Neural progenitor cell (in vitro differentiated cells): ENCODE results near the gene RBFOX1.

Source experiments
- EZH2 ChIP-seq: fragments of 200-600 bp; sonication (generic); IDR thresholded peaks from 2 replicates; pipeline ENCODE4 v1.6.1; 2017; ENCODE audit warnings: antibody characterized with exemption, mild to moderate bottlenecking, moderate library complexity
- EZH2phosphoT487 ChIP-seq: fragments of 200-600 bp; sonication (generic); IDR thresholded peaks from 2 replicates; pipeline ENCODE4 v1.6.1; 2017; ENCODE audit warnings: antibody characterized with exemption
- TF ChIP-seq, protein P1 (sequence below): fragments of 200-600 bp; sonication (generic); IDR thresholded peaks from 2 replicates; pipeline ENCODE4 v1.5.1; 2017; ENCODE audit warnings: antibody characterized with exemption, mild to moderate bottlenecking

DNA sequence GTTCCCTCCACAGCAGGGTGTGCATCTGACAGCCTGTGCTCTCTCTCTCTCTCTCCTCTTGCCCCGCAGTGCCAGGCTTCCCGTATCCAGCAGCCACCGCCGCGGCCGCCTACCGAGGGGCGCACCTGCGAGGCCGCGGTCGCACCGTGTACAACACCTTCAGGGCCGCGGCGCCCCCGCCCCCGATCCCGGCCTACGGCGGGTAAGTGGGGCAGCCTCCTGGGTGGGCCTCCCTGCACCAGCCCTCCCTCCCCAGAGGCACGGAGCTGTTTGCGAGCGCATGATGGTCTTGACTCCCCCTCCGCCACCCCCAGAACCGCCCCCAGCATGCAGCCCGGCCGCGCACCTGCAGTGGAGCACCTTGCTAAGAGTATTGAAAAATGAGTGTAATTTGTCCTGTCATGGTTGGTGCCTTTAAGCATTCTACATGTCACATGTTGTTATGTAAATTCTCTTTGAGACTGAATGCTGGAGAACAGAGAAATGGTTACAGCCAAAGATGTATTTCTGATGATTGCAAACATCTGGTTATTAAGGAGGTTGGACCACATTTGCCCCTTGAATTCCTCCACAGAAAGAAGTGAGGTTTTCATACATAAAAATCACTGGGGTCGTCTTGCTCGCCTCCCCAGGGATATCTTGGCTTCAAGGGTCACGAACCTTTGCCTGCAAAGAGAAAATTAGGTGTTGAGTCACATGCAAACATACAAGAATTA is 321.3 kb downstream of the RBFOX1 start:
- TF ChIP-seq, protein P1, sequence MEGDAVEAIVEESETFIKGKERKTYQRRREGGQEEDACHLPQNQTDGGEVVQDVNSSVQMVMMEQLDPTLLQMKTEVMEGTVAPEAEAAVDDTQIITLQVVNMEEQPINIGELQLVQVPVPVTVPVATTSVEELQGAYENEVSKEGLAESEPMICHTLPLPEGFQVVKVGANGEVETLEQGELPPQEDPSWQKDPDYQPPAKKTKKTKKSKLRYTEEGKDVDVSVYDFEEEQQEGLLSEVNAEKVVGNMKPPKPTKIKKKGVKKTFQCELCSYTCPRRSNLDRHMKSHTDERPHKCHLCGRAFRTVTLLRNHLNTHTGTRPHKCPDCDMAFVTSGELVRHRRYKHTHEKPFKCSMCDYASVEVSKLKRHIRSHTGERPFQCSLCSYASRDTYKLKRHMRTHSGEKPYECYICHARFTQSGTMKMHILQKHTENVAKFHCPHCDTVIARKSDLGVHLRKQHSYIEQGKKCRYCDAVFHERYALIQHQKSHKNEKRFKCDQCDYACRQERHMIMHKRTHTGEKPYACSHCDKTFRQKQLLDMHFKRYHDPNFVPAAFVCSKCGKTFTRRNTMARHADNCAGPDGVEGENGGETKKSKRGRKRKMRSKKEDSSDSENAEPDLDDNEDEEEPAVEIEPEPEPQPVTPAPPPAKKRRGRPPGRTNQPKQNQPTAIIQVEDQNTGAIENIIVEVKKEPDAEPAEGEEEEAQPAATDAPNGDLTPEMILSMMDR, result no peak
- TF ChIP-seq EZH2, result no peak
- no peak for TF ChIP-seq EZH2phosphoT487
